K562 (cell line): Measurements from ENCODE around the gene P2RY14. TPM values are rescaled to one million over a fixed set of nuclear protein-coding genes. Genes with fewer than 3 reads are reported as not detected.

Source experiments
- ATAC-seq: fragments of 200-7000 bp; cut with Tn5 transposase; 3 replicates; pipeline ENCODE4 v1.9.1; 2020; ENCODE audit warnings: moderate library complexity
- BruUV-seq: library from RNA; stranded (reverse); fragments of 400-500 nt; replicated peaks from 2 replicates; lab custom pipeline; 2021; lab: Mats Ljungman, UMichigan
- CTCF ChIA-PET: fragments of 300-600 bp; formaldehyde crosslinking; extraction: SDS; loops from one replicate; lab custom pipeline; 2021; ENCODE audit warnings: low intra/inter-chr PET ratio; lab: Yijun Ruan, JAX
- POLR2A ChIA-PET: fragments of 300-600, 350-650 bp; sonication (Branson Sonifier 250); formaldehyde crosslinking; extraction: SDS; loops from one replicate; lab custom pipeline; 2021; ENCODE audit warnings: antibody characterized with exemption, inconsistent platforms; lab: Yijun Ruan, JAX
- DNase-seq, 4 experiments: peaks; one replicate each; pipeline versions ENCODE4 v3.0.0 to v3.0.0-alpha.2; 2011 to 2018; ENCODE audit warnings: low spot score in 3 of 4, mixed read lengths in 3 of 4; ENCODE audit errors: extremely low read depth in 1 of 4
- FAIRE-seq: peaks from 2 replicates; lab custom pipeline; 2011; peaks lifted over from hg19 to GRCh38; lab: Jason Lieb, UNC
- H2AFZ ChIP-seq: 2 replicates; pipeline ENCODE4 v1.6.0; 2011; ENCODE audit warnings: low read depth, low read length, control low read depth, inconsistent platforms
- H3K27ac ChIP-seq: fragments of 200-600 bp; 3 replicates; pipeline ENCODE4 v1.8.0; 2011; ENCODE audit warnings: low read depth, mild to moderate bottlenecking, control low read depth, inconsistent platforms, low read length, moderate library complexity, mixed read lengths; ENCODE audit errors: extremely low read depth
- H3K27me3 ChIP-seq, 2 experiments: fragments of 300-600 bp in 1 of 2; 2 replicates in 1 of 2; 3 replicates in 1 of 2; pipeline versions ENCODE4 v1.6.0 to v1.8.0; 2011; ENCODE audit warnings: inconsistent platforms in 2 of 2, low read length in 2 of 2, mild to moderate bottlenecking in 1 of 2, mixed read lengths in 1 of 2, moderate library complexity in 1 of 2; ENCODE audit not compliant: control insufficient read depth in 2 of 2, insufficient read depth in 2 of 2
- H3K36me3 ChIP-seq: fragments of 300-600 bp; 3 replicates; pipeline ENCODE4 v1.8.0; 2011; ENCODE audit warnings: mild to moderate bottlenecking, low read length, inconsistent platforms; ENCODE audit not compliant: control insufficient read depth, insufficient read depth
- H3K4me1 ChIP-seq, 2 experiments: fragments of 200-600 bp in 1 of 2; replicated peaks in 1 of 2; 2 replicates in 1 of 2; 3 replicates in 1 of 2; pipeline versions ENCODE4 v1.5.1 to v1.8.0; 2011; ENCODE audit warnings: inconsistent platforms in 2 of 2, low read length in 2 of 2, mild to moderate bottlenecking in 1 of 2, mixed read lengths in 1 of 2, moderate library complexity in 1 of 2; ENCODE audit not compliant: control insufficient read depth in 2 of 2, insufficient read depth in 2 of 2
- H3K4me2 ChIP-seq: 2 replicates; pipeline ENCODE4 v1.6.1; 2011; ENCODE audit warnings: low read length, control low read depth, inconsistent platforms, mixed read lengths; ENCODE audit not compliant: insufficient read depth
- H3K4me3 ChIP-seq: fragments of 200-600 bp; sonication (generic), shearing (Covaris generic); 2 replicates; pipeline ENCODE4 v1.5.1; 2016; ENCODE audit warnings: control low read depth, inconsistent platforms
- H3K79me2 ChIP-seq: fragments of 200-600 bp; 3 replicates; pipeline ENCODE4 v1.8.0; 2011; ENCODE audit warnings: low read length, inconsistent platforms; ENCODE audit not compliant: control insufficient read depth, insufficient read depth
- H3K9ac ChIP-seq, 2 experiments: 2 replicates each; pipeline versions ENCODE4 v1.6.0 to v1.6.1; 2011; ENCODE audit warnings: low read depth in 2 of 2, low read length in 2 of 2, control low read depth in 1 of 2, inconsistent platforms in 1 of 2, mild to moderate bottlenecking in 1 of 2, mixed read lengths in 1 of 2; ENCODE audit not compliant: insufficient read depth in 1 of 2
- H3K9me1 ChIP-seq: one replicate; pipeline ENCODE4 v1.6.0; 2011; ENCODE audit warnings: inconsistent platforms, mild to moderate bottlenecking, low read length, moderate library complexity; ENCODE audit not compliant: control insufficient read depth, insufficient read depth
- H3K9me3 ChIP-seq: replicated peaks from 2 replicates; pipeline ENCODE4 v1.5.1; 2011; ENCODE audit warnings: low read depth, low read length, inconsistent platforms; ENCODE audit not compliant: control insufficient read depth, insufficient read depth
- H4K20me1 ChIP-seq: replicated peaks from 2 replicates; pipeline ENCODE4 v1.6.1; 2011; ENCODE audit warnings: low read length, inconsistent platforms, mixed read lengths; ENCODE audit not compliant: control insufficient read depth, insufficient read depth
- ATF6 ChIP-seq: sonication (generic); formaldehyde crosslinking; IDR thresholded peaks from 2 replicates; pipeline ENCODE4 v1.4.0; 2020; ENCODE audit warnings: mild to moderate bottlenecking, missing genetic modification reagents
- CREB3 ChIP-seq: fragments of 450-650 bp; conservative IDR thresholded peaks from 2 replicates; pipeline ENCODE4 v1.6.1; 2016; ENCODE audit warnings: missing genetic modification characterization, low read depth, mild to moderate bottlenecking, missing compliant biosample characterization, moderate library complexity
- HCFC1 ChIP-seq: IDR thresholded peaks from 2 replicates; pipeline ENCODE4 v1.6.1; 2012; ENCODE audit warnings: low read depth, low read length, improper control_type of control experiment
- HDGF ChIP-seq: fragments of 450-650 bp; IDR thresholded peaks from 2 replicates; pipeline ENCODE4 v1.6.1; 2016
- TFAP4 ChIP-seq: sonication (generic); formaldehyde crosslinking; IDR thresholded peaks from 2 replicates; pipeline ENCODE4 v1.8.0; 2022; ENCODE audit warnings: missing genetic modification reagents, mild to moderate bottlenecking, moderate library complexity, borderline replicate concordance
- WGBS: fragments of 100-300 bp; shearing (Covaris generic); methylation state at CpG from one replicate; pipeline ENCODE4 v1.1.6; 2016; ENCODE audit warnings: low coverage, mixed read lengths; ENCODE audit not compliant: insufficient coverage; ENCODE audit errors: missing lambda C conversion rate; 5-methylcytosine and 5-hydroxymethylcytosine counted together
- in situ Hi-C: fragments of 300-500 bp; cut with MboI; formaldehyde crosslinking; loops from 4 replicates; pipeline ENCODE4 v1.15.0; 2018; ENCODE audit warnings: inconsistent platforms, mixed read lengths
- intact Hi-C: fragments of 100-400 bp; cut with micrococcal nuclease; formaldehyde crosslinking; loops from 2 replicates; pipeline ENCODE4 v1.14.2; 2022
- polyA plus RNA-seq, 8 experiments: library from polyadenylated mRNA; depleted of rRNA in 4 of 8; stranded (reverse) in 5 of 8; unstranded in 3 of 8; fragments of >200 nt; fragmentation: Nextera tagmentation in 2 of 8; fragmentation: Illumina TruSeq in 1 of 8; extraction: Ambion mirVana in 2 of 8; extraction: Trizol in 1 of 8; gene quantifications; 2 replicates each; pipeline versions ENCODE4 v1.2.1 to v1.2.3, GENCODE V29; 2011 to 2014; ENCODE audit warnings: inconsistent platforms in 1 of 8, missing spikeins in 1 of 8
- total RNA-seq, 7 experiments: library from RNA; depleted of rRNA in 6 of 7; stranded (reverse); fragments of >200 nt in 6 of 7; fragmentation: Illumina TruSeq in 2 of 7; extraction: Trizol in 2 of 7; gene quantifications; 2 replicates each; pipeline versions ENCODE4 v1.2.1 to v1.2.3, GENCODE V29; 2011 to 2021; ENCODE audit warnings: low replicate concordance in 1 of 7

The P2RY14 gene
- total and polyA plus RNA-seq, 9 of the 15 experiments (the other 6 are each of a cell fraction or from before 2014, with no cell fraction given) = not detected

GRCh38 chr3:151182349-151183079, 95.8 kb downstream of the P2RY14 start:
- ATAC-seq = no peak
- ChIA-PET CTCF (interaction anchor here (0.6 kb wide), 1 partner anchor 1211 kb away, joined by 3 read pairs; no protein-coding TSS in a partner anchor), POLR2A (no interaction called here)
- no peak for TF ChIP-seq CREB3 (tag)
- TF ChIP-seq HCFC1 = no peak
- TF ChIP-seq HDGF = no peak
- no peak for TF ChIP-seq TFAP4 (CRISPR knock-in tag)
- TF ChIP-seq ATF6 (CRISPR knock-in tag) = no peak
- Histone ChIP-seq H3K27me3 (peaks cover 5 to 24% of the 10 kb centered on the region in 2 experiments; a peak in 2 of 5 replicates), H3K27ac (no peak overlapping the region), H2AFZ (no peak overlapping the region), H3K4me2 (no peak overlapping the region), H4K20me1 (no peaks in the 10 kb centered on the region), H3K9me1 (no peaks in the 10 kb centered on the region), H3K9me3 (no peaks in the 10 kb centered on the region), H3K36me3 (no peaks in the 10 kb centered on the region), H3K4me3 (no peak overlapping the region), H3K9ac (no peak overlapping the region), H3K4me1 (no peaks in the 10 kb centered on the region), H3K79me2 (no peaks in the 10 kb centered on the region)
- in situ Hi-C loops (no loop called here), intact Hi-C loops (no loop called here)
- WGBS = 0% methylated on average over 5 of the region's 5 CpGs
- no peak for DNase-seq
- no TSS peak for BruUV-seq
- FAIRE-seq = no peak
